AG09309 (cell line): ENCODE measurements around the gene AGA.

Experiments used
- DNase-seq: peaks from one replicate; pipeline ENCODE4 v3.0.0-alpha.2; 2010; ENCODE audit warnings: low read depth
- H3K4me3 ChIP-seq: 2 replicates; pipeline ENCODE4 v1.5.1; 2011; ENCODE audit warnings: mild to moderate bottlenecking, low read depth, low read length, moderate library complexity; ENCODE audit not compliant: control insufficient read depth
- CTCF ChIP-seq: IDR thresholded peaks from 2 replicates; pipeline ENCODE4 v1.5.1; 2011; ENCODE audit warnings: mild to moderate bottlenecking, low read depth, low read length, inconsistent platforms; ENCODE audit not compliant: insufficient read depth, control insufficient read depth; ENCODE audit errors: missing control alignments

Gene AGA

GRCh38 chr4:177401658-177402273 is 40.5 kb downstream of the AGA start:
- no peak for TF ChIP-seq CTCF
- no peak for DNase-seq
- H3K4me3 ChIP-seq: no peak overlapping the region

GRCh38 chr4:177400030-177400429 is 42.2 kb downstream of the AGA start:
- TF ChIP-seq CTCF: no peak
- DNase-seq: no peak
- no peak overlapping the region for H3K4me3 ChIP-seq

GRCh38 chr4:177396352-177396751 is 45.9 kb downstream of the AGA start:
- H3K4me3 ChIP-seq: no peak overlapping the region
- no peak for TF ChIP-seq CTCF
- no peak for DNase-seq

- DNase-seq: no peak
- TF ChIP-seq CTCF: no peak
- no peak overlapping the region for H3K4me3 ChIP-seq
These were observed 49.0 kb downstream of the AGA start for GRCh38 chr4:177393236-177393635.

- no peak for TF ChIP-seq CTCF
- DNase-seq: no peak
- H3K4me3 ChIP-seq: no peak overlapping the region
These were observed 50.3 kb downstream of the AGA start for GRCh38 chr4:177391953-177392352.

- no peak overlapping the region for H3K4me3 ChIP-seq
- no peak for TF ChIP-seq CTCF
- DNase-seq: no peak
These were observed 51.0 kb downstream of the AGA start for GRCh38 chr4:177391287-177391686.
